Parathyroid adenoma (tissue), 2 donors: ENCODE data around the gene RAMP1.

ENCODE experiments used
- H2AFZ ChIP-seq: fragments of 300-600 bp; sonication (generic); one replicate; pipeline ENCODE4 v1.7.0; 2017; ENCODE audit warnings: antibody characterized with exemption, mild to moderate bottlenecking
- H3K27ac ChIP-seq: fragments of 300-600 bp; sonication (generic); one replicate; pipeline ENCODE4 v1.7.0; 2017
- H3K27me3 ChIP-seq: fragments of 300-600 bp; sonication (generic); one replicate; pipeline ENCODE4 v1.7.0; 2017; ENCODE audit warnings: low read length; ENCODE audit not compliant: control insufficient read depth, insufficient read depth
- H3K36me3 ChIP-seq: fragments of 300-600 bp; sonication (generic); one replicate; pipeline ENCODE4 v1.7.0; 2017; ENCODE audit warnings: low read length; ENCODE audit not compliant: control insufficient read depth, insufficient read depth
- H3K4me1 ChIP-seq: fragments of 300-600 bp; sonication (generic); one replicate; pipeline ENCODE4 v1.7.0; 2017; ENCODE audit warnings: control low read depth
- H3K4me2 ChIP-seq: fragments of 300-600 bp; sonication (generic); one replicate; pipeline ENCODE4 v1.7.0; 2017; ENCODE audit warnings: low read length
- H3K4me3 ChIP-seq: fragments of 300-600 bp; sonication (generic); one replicate; pipeline ENCODE4 v1.7.0; 2017; ENCODE audit warnings: low read depth, low read length
- H3K79me2 ChIP-seq: fragments of 300-600 bp; sonication (generic); one replicate; pipeline ENCODE4 v1.7.0; 2017; ENCODE audit warnings: control low read depth
- H3K9ac ChIP-seq: fragments of 300-600 bp; sonication (generic); one replicate; pipeline ENCODE4 v1.7.0; 2017; ENCODE audit warnings: mild to moderate bottlenecking
- H3K9me3 ChIP-seq: fragments of 300-600 bp; sonication (generic); one replicate; pipeline ENCODE4 v1.7.0; 2017; ENCODE audit warnings: low read length; ENCODE audit not compliant: control insufficient read depth
- CTCF ChIP-seq: fragments of 300-600 bp; sonication (generic); IDR thresholded peaks from one replicate; pipeline ENCODE4 v1.7.0; 2017; ENCODE audit warnings: antibody characterized with exemption, mild to moderate bottlenecking
- donor health status: primary hyperparathyroidism.

RAMP1 gene

GRCh38 chr2:237859533-237860272 is at the start of gene RAMP1:
TSS of gene RAMP1 (plus strand) at chr2:237859623. CDS start at chr2:237859676, 53 bp downstream.
- H2AFZ ChIP-seq = peak within 1 kb of the TSS; percentile 20
- no peaks in the 10 kb centered on the region for H3K27me3 ChIP-seq
- H3K79me2 ChIP-seq = no peaks in the 10 kb centered on the region
- no peak for TF ChIP-seq CTCF
- no peak within 1 kb of the TSS for H3K9ac ChIP-seq
- no peaks in the 10 kb centered on the region for H3K4me1 ChIP-seq
- H3K4me2 ChIP-seq = peak within 1 kb of the TSS; percentile 23
- H3K9me3 ChIP-seq = no peaks in the 10 kb centered on the region
- H3K4me3 ChIP-seq = no peak within 1 kb of the TSS
- H3K36me3 ChIP-seq = no peaks in the 10 kb centered on the region
- no peak within 1 kb of the TSS for H3K27ac ChIP-seq

- Histone ChIP-seq H3K4me3 (no peak overlapping the region), H3K9ac (no peak overlapping the region), H3K9me3 (no peaks in the 10 kb centered on the region), H3K27me3 (no peaks in the 10 kb centered on the region), H2AFZ (no peak overlapping the region), H3K36me3 (no peaks in the 10 kb centered on the region), H3K79me2 (no peaks in the 10 kb centered on the region), H3K4me2 (no peak overlapping the region), H3K27ac (no peak overlapping the region), H3K4me1 (peaks cover 3% of the 10 kb centered on the region)
- TF ChIP-seq CTCF = no peak
Observed at GRCh38 chr2:237815637-237816036, 43.8 kb upstream of the RAMP1 start.

- Histone ChIP-seq H2AFZ (no peak overlapping the region), H3K27ac (no peak overlapping the region), H3K4me1 (peaks cover 3% of the 10 kb centered on the region), H3K9me3 (no peaks in the 10 kb centered on the region), H3K27me3 (no peaks in the 10 kb centered on the region), H3K36me3 (no peaks in the 10 kb centered on the region), H3K9ac (no peak overlapping the region), H3K4me2 (no peak overlapping the region), H3K79me2 (no peaks in the 10 kb centered on the region), H3K4me3 (no peak overlapping the region)
- no peak for TF ChIP-seq CTCF
Observed at GRCh38 chr2:237816531-237816930, 42.9 kb upstream of the RAMP1 start.

- Histone ChIP-seq H3K4me3 (no peak overlapping the region), H3K27ac (no peak overlapping the region), H2AFZ (no peak overlapping the region), H3K4me1 (peaks cover 3% of the 10 kb centered on the region), H3K79me2 (no peaks in the 10 kb centered on the region), H3K36me3 (no peaks in the 10 kb centered on the region), H3K9ac (no peak overlapping the region), H3K27me3 (no peaks in the 10 kb centered on the region), H3K9me3 (no peaks in the 10 kb centered on the region), H3K4me2 (peak overlapping the region; percentile 30)
- no peak for TF ChIP-seq CTCF
Observed at GRCh38 chr2:237818066-237818473, 41.4 kb upstream of the RAMP1 start.

GRCh38 chr2:237819231-237819630 is 40.2 kb upstream of the RAMP1 start:
- Histone ChIP-seq H3K9me3 (no peaks in the 10 kb centered on the region), H3K27ac (no peak overlapping the region), H3K4me2 (peak overlapping the region; percentile 3), H2AFZ (no peak overlapping the region), H3K4me3 (no peak overlapping the region), H3K4me1 (peaks cover 3% of the 10 kb centered on the region), H3K79me2 (no peaks in the 10 kb centered on the region), H3K9ac (no peak overlapping the region), H3K36me3 (no peaks in the 10 kb centered on the region), H3K27me3 (no peaks in the 10 kb centered on the region)
- TF ChIP-seq CTCF = no peak
